ENCODE data around the gene FURIN. TPM values are rescaled to one million over a fixed set of nuclear protein-coding genes. Genes with fewer than 3 reads are reported as not detected.
A peak's percentile ranks its signal among the peaks of the same experiment; 100 is the strongest.

FURIN gene
- total RNA-seq, 1 donor from 2014 or later: 122 TPM

DNA sequence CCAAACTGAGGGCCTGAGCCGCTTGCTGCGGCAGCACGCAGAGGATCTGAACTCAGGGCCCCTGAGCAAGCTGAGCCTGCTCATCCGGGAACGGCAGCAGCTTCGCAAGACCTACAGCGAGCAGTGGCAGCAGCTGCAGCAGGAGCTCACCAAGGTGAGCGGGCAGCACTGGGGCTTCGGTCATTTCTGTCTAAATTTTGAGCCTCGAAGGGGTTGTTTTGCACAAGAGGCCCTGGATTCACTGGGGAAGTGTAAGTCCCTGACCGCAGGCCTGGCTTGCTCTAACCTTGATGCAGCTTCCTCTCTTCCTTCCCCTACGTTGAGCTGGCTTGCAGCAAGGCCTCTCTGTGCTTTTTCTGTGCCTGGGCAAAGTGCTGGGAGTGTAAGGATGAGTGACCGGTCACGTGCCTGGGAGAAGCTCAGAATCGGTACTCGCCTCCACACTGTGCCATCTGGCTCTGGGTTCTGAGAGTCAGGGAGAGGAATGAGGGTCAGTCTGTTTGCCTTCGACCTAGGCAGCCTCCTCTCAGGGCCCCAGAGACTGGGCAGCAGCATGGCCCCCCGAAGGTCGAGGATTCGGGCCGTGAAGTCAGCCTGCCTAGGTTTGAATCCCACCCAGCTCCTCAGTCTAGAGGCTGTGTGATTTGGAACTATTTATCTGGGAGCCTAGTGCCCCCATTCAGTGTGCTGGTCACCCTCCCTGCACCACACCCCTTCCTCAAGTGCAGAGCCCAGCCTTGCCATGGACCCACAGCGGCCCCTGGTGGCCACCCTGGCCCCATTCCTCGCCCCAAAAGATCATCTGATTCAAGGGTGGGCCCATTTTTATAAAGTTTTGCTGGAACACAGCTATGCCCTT, 17.3 kb downstream of the FURIN start:
- H3K36me3 ChIP-seq (ENCODE audit: insufficient read depth, low read length): no peaks in the 10 kb centered on the region
- no peak overlapping the region for H2AFZ ChIP-seq (ENCODE audit: low read depth, low read length)
- H3K4me2 ChIP-seq (ENCODE audit: low read length): peak overlapping the region; percentile 82
- DNase-seq (ENCODE audit: low read depth) (no peak), FAIRE-seq (no peak)
- H3K27ac Mint-ChIP-seq (ENCODE audit: unreplicated experiment): peak overlapping the region; percentile 78
- H3K36me3 Mint-ChIP-seq (ENCODE audit: low read depth, unreplicated experiment): no peaks in the 10 kb centered on the region
- peaks cover 2% of the 10 kb centered on the region for H3K27me3 Mint-ChIP-seq (ENCODE audit: low read depth, unreplicated experiment)
- H3K9ac ChIP-seq (ENCODE audit: low read length): no peak overlapping the region
- H3K4me1 ChIP-seq (ENCODE audit: insufficient read depth, low read length): peaks cover 20% of the 10 kb centered on the region
- no peaks in the 10 kb centered on the region for H4K20me1 ChIP-seq (ENCODE audit: insufficient read depth, low read length)
- no peak overlapping the region for H3K4me3 ChIP-seq (ENCODE audit: insufficient read depth, low read depth, low read length)
- no peaks in the 10 kb centered on the region for H3K4me1 Mint-ChIP-seq (ENCODE audit: low read depth, unreplicated experiment)
- H3K9me3 Mint-ChIP-seq (ENCODE audit: unreplicated experiment): no peaks in the 10 kb centered on the region
- no peak overlapping the region for H3K27ac ChIP-seq (ENCODE audit: low read depth, low read length)
- no peak for TF ChIP-seq EZH2 (IDR thresholded peaks at IDR 0.05; ENCODE audit: insufficient read depth, low read length)
- peak; percentile 97 for TF ChIP-seq CTCF (IDR thresholded peaks at IDR 0.05; ENCODE audit: insufficient read depth, low read depth, low read length)
- no peaks in the 10 kb centered on the region for H3K27me3 ChIP-seq (ENCODE audit: insufficient read depth, low read length)
- H3K79me2 ChIP-seq (ENCODE audit: insufficient read depth, low read length): no peaks in the 10 kb centered on the region
- no peaks in the 10 kb centered on the region for H3K9me3 ChIP-seq (ENCODE audit: insufficient read depth, low read depth, low read length)
- peak overlapping the region; percentile 46 for H3K4me3 Mint-ChIP-seq (ENCODE audit: unreplicated experiment)

GRCh38 chr15:90886291-90886614, 17.9 kb downstream of the FURIN start:
- Histone ChIP-seq H3K9me3 (ENCODE audit: insufficient read depth, low read depth, low read length) (no peaks in the 10 kb centered on the region), H3K4me3 (ENCODE audit: insufficient read depth, low read depth, low read length) (no peak overlapping the region), H3K4me1 (ENCODE audit: insufficient read depth, low read length) (peaks cover 20% of the 10 kb centered on the region), H3K27ac (ENCODE audit: low read depth, low read length) (no peak overlapping the region), H3K9ac (ENCODE audit: low read length) (no peak overlapping the region), H3K4me2 (ENCODE audit: low read length) (no peak overlapping the region), H3K36me3 (ENCODE audit: insufficient read depth, low read length) (no peaks in the 10 kb centered on the region), H4K20me1 (ENCODE audit: insufficient read depth, low read length) (no peaks in the 10 kb centered on the region), H3K79me2 (ENCODE audit: insufficient read depth, low read length) (no peaks in the 10 kb centered on the region), H2AFZ (ENCODE audit: low read depth, low read length) (no peak overlapping the region), H3K27me3 (ENCODE audit: insufficient read depth, low read length) (no peaks in the 10 kb centered on the region)
- TF ChIP-seq EZH2 (IDR thresholded peaks at IDR 0.05; ENCODE audit: insufficient read depth, low read length) (no peak), CTCF (IDR thresholded peaks at IDR 0.05; ENCODE audit: insufficient read depth, low read depth, low read length) (no peak)
- H3K4me3 Mint-ChIP-seq (ENCODE audit: unreplicated experiment): no peak overlapping the region
- FAIRE-seq (no peak), DNase-seq (ENCODE audit: low read depth) (no peak)
- H3K9me3 Mint-ChIP-seq (ENCODE audit: unreplicated experiment): no peaks in the 10 kb centered on the region
- H3K27ac Mint-ChIP-seq (ENCODE audit: unreplicated experiment): no peak overlapping the region
- H3K27me3 Mint-ChIP-seq (ENCODE audit: low read depth, unreplicated experiment): peaks cover 2% of the 10 kb centered on the region
- H3K36me3 Mint-ChIP-seq (ENCODE audit: low read depth, unreplicated experiment): no peaks in the 10 kb centered on the region
- no peaks in the 10 kb centered on the region for H3K4me1 Mint-ChIP-seq (ENCODE audit: low read depth, unreplicated experiment)

- Histone ChIP-seq H4K20me1 (ENCODE audit: insufficient read depth, low read length) (no peaks in the 10 kb centered on the region), H3K27me3 (ENCODE audit: insufficient read depth, low read length) (no peaks in the 10 kb centered on the region), H3K79me2 (ENCODE audit: insufficient read depth, low read length) (no peaks in the 10 kb centered on the region), H3K9me3 (ENCODE audit: insufficient read depth, low read depth, low read length) (no peaks in the 10 kb centered on the region), H3K4me2 (ENCODE audit: low read length) (no peak overlapping the region), H3K27ac (ENCODE audit: low read depth, low read length) (no peak overlapping the region), H3K36me3 (ENCODE audit: insufficient read depth, low read length) (no peaks in the 10 kb centered on the region), H3K4me1 (ENCODE audit: insufficient read depth, low read length) (peaks cover 20% of the 10 kb centered on the region), H2AFZ (ENCODE audit: low read depth, low read length) (no peak overlapping the region), H3K9ac (ENCODE audit: low read length) (no peak overlapping the region), H3K4me3 (ENCODE audit: insufficient read depth, low read depth, low read length) (no peak overlapping the region)
- FAIRE-seq (no peak), DNase-seq (ENCODE audit: low read depth) (no peak)
- Mint-ChIP-seq H3K4me3 (ENCODE audit: unreplicated experiment) (no peak overlapping the region), H3K9me3 (ENCODE audit: unreplicated experiment) (no peaks in the 10 kb centered on the region), H3K4me1 (ENCODE audit: low read depth, unreplicated experiment) (no peaks in the 10 kb centered on the region), H3K36me3 (ENCODE audit: low read depth, unreplicated experiment) (no peaks in the 10 kb centered on the region), H3K27me3 (ENCODE audit: low read depth, unreplicated experiment) (peaks cover 2% of the 10 kb centered on the region), H3K27ac (ENCODE audit: unreplicated experiment) (no peak overlapping the region)
- TF ChIP-seq EZH2 (IDR thresholded peaks at IDR 0.05; ENCODE audit: insufficient read depth, low read length) (no peak), CTCF (IDR thresholded peaks at IDR 0.05; ENCODE audit: insufficient read depth, low read depth, low read length) (no peak)
Measured at GRCh38 chr15:90887037-90887481, 18.7 kb downstream of the FURIN start.

Data from astrocyte (in vitro differentiated cells and primary cell).